GM23338 (cell line): Measurements from ENCODE around the gene MAP4K1. TPM values are rescaled to one million over a fixed set of nuclear protein-coding genes. Genes with fewer than 3 reads are reported as not detected.

ENCODE experiments used
- ATAC-seq: fragments of 200-7000 bp; cut with Tn5 transposase; 3 replicates; pipeline ENCODE4 v1.9.1; 2020
- DNase-seq: peaks from one replicate; pipeline ENCODE4 v3.0.0-alpha.2; 2015; ENCODE audit warnings: low spot score
- H2AFZ ChIP-seq: fragments of 200-600 bp; sonication (generic); 2 replicates; pipeline ENCODE4 v1.8.0; 2016; ENCODE audit warnings: antibody characterized with exemption, mild to moderate bottlenecking, moderate library complexity
- H3F3A ChIP-seq: fragments of 200-600 bp; sonication (generic); replicated peaks from 2 replicates; pipeline ENCODE4 v1.8.0; 2017; ENCODE audit warnings: antibody characterized with exemption, mixed run types, low read depth
- H3K27ac ChIP-seq: fragments of 200-600 bp; sonication (generic); 2 replicates; pipeline ENCODE4 v1.6.1; 2016; ENCODE audit warnings: low read depth
- H3K27me3 ChIP-seq: fragments of 200-600 bp; sonication (generic); 2 replicates; pipeline ENCODE4 v1.8.0; 2016; ENCODE audit warnings: mild to moderate bottlenecking, mixed run types, moderate library complexity; ENCODE audit not compliant: insufficient read depth
- H3K36me3 ChIP-seq: fragments of 200-600 bp; sonication (generic); 2 replicates; pipeline ENCODE4 v1.8.0; 2016; ENCODE audit warnings: mild to moderate bottlenecking; ENCODE audit not compliant: insufficient read depth
- H3K4me1 ChIP-seq: fragments of 200-600 bp; sonication (generic); 2 replicates; pipeline ENCODE4 v1.8.0; 2016; ENCODE audit warnings: mild to moderate bottlenecking, moderate library complexity; ENCODE audit not compliant: insufficient read depth
- H3K4me2 ChIP-seq: fragments of 200-600 bp; sonication (generic); 2 replicates; pipeline ENCODE4 v1.7.1; 2017; ENCODE audit warnings: mixed run types
- H3K4me3 ChIP-seq: fragments of 200-600 bp; sonication (generic); 2 replicates; pipeline ENCODE4 v1.6.1; 2016; ENCODE audit warnings: mixed run types
- H3K79me2 ChIP-seq: fragments of 200-600 bp; sonication (generic); replicated peaks from 2 replicates; pipeline ENCODE4 v1.8.0; 2017; ENCODE audit warnings: mild to moderate bottlenecking; ENCODE audit not compliant: insufficient read depth
- H3K9me2 ChIP-seq: fragments of 200-600 bp; sonication (generic); 2 replicates; pipeline ENCODE4 v1.8.0; 2017; ENCODE audit not compliant: insufficient read depth
- H4K20me1 ChIP-seq: fragments of 200-600 bp; sonication (generic); replicated peaks from 2 replicates; pipeline ENCODE4 v1.8.0; 2017; ENCODE audit warnings: mild to moderate bottlenecking; ENCODE audit not compliant: insufficient read depth
- H3K27ac Mint-ChIP-seq: 2 replicates; pipeline ENCODE4 v1.8.0; 2020; ENCODE audit warnings: inconsistent platforms, mild to moderate bottlenecking, moderate library complexity, mixed read lengths
- H3K27me3 Mint-ChIP-seq: 3 replicates; pipeline ENCODE4 v1.8.0; 2022; ENCODE audit warnings: low read depth, mild to moderate bottlenecking, moderate library complexity, mixed read lengths, inconsistent platforms; ENCODE audit not compliant: insufficient read depth, poor library complexity
- H3K36me3 Mint-ChIP-seq: 3 replicates; pipeline ENCODE4 v1.8.0; 2021; ENCODE audit warnings: low read depth, mild to moderate bottlenecking, inconsistent platforms, moderate library complexity, mixed read lengths
- H3K4me1 Mint-ChIP-seq: 3 replicates; pipeline ENCODE4 v1.8.0; 2020; ENCODE audit warnings: mild to moderate bottlenecking, inconsistent platforms, mixed read lengths
- H3K4me3 Mint-ChIP-seq: 3 replicates; pipeline ENCODE4 v1.8.0; 2021; ENCODE audit warnings: moderate library complexity, mild to moderate bottlenecking, inconsistent platforms, mixed read lengths
- H3K9me3 Mint-ChIP-seq: 3 replicates; pipeline ENCODE4 v1.8.0; 2020; ENCODE audit warnings: moderate library complexity, mild to moderate bottlenecking, inconsistent platforms, mixed read lengths
- EZH2phosphoT487 ChIP-seq: fragments of 200-600 bp; sonication (generic); IDR thresholded peaks from one replicate; pipeline ENCODE4 v1.8.1; 2018; ENCODE audit warnings: antibody characterized with exemption; ENCODE audit not compliant: unreplicated experiment
- STAT1 ChIP-seq: IDR thresholded peaks from one replicate; pipeline ENCODE4 v1.6.1; 2016; ENCODE audit warnings: antibody characterized with exemption; ENCODE audit not compliant: unreplicated experiment
- polyA plus RNA-seq: library from polyadenylated mRNA; unstranded; fragments of >200 nt; fragmentation: Nextera tagmentation; extraction: Ambion mirVana; gene quantifications from 2 replicates; pipeline ENCODE4 v1.2.1, GENCODE V29; 2016
- total RNA-seq: library from RNA; depleted of rRNA; stranded (reverse); fragments of >200 nt; shearing (Covaris generic); gene quantifications from 2 replicates; pipeline ENCODE4 v1.2.3, GENCODE V29; 2014
- TF ChIP-seq, protein P1 (sequence below): IDR thresholded peaks from 2 replicates; pipeline ENCODE4 v1.6.1; 2016; ENCODE audit warnings: antibody characterized with exemption
- TF ChIP-seq, protein P2 (sequence below): fragments of 250-450 bp; sonication (Bioruptor Pico); IDR thresholded peaks from 2 replicates; pipeline ENCODE4 v1.5.0; 2020; ENCODE audit warnings: mild to moderate bottlenecking, moderate library complexity

Gene MAP4K1
- total and polyA plus RNA-seq, 2 experiments from 2014 or later, result 7.7 to 44.6 TPM

DNA sequence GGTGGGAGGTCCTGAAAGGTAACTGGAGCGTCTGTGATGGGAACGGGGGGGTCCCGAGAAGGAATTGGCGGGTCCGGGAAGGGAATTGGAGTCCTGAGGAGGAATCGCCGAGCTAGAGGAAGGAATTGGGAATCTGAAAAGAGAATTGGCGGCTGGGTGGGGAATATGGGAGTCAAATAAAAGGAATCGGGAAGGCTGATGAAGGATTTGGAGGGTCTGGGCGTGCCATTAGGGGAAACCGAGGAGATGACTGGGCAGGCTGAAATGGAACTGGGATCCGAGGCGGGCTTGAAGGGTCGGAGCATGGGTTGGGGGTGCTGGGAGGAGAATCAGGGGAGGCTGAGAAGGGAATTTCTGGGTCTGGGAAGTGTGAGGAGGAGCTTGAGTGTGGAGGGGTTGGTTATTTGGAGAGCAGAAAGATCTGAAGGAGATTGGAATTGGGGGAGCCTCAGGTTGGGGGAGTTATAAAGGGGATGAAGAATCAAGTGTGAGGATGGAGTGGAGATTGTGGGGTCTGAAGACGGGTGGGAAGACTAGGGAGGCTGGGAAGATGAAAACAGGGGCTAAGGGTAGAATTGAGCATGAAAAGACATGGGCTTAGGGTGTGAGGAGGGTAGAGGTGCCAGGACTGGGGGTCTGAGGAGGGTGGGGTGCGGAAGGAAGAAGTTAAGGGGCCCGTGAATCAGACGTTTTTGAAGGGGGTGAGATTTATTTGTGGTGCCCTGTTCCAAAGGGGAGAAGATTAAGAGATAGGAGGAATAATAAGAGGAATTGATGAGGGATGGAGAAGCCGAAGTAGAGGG, 30.4 kb upstream of the MAP4K1 start:
- DNase-seq (no peak), ATAC-seq (peak; percentile 7)
- Mint-ChIP-seq H3K4me1 (peaks cover 53% of the 10 kb centered on the region), H3K36me3 (no peaks in the 10 kb centered on the region; the same call in 2 of the 3 replicates), H3K9me3 (0 out of 3 replicates have a peak, but pooled peaks cover 3% of the 10 kb centered on the region), H3K27me3 (peaks cover 30% of the 10 kb centered on the region), H3K4me3 (peak overlapping the region; percentile 91), H3K27ac (peak overlapping the region; percentile 95)
- Histone ChIP-seq H3K27ac (peak overlapping the region; percentile 84; the same call in 1 of the 2 replicates), H3K4me2 (peak overlapping the region; percentile 100), H3K4me3 (peak overlapping the region; percentile 99), H3K4me1 (peaks cover 42% of the 10 kb centered on the region), H3K9me2 (no peaks in the 10 kb centered on the region), H3F3A (peaks cover 8% of the 10 kb centered on the region), H3K27me3 (no peaks in the 10 kb centered on the region), H3K36me3 (no peaks in the 10 kb centered on the region), H2AFZ (no peak overlapping the region), H4K20me1 (peaks cover 38% of the 10 kb centered on the region), H3K79me2 (peaks cover 56% of the 10 kb centered on the region)
- TF ChIP-seq, protein P1, sequence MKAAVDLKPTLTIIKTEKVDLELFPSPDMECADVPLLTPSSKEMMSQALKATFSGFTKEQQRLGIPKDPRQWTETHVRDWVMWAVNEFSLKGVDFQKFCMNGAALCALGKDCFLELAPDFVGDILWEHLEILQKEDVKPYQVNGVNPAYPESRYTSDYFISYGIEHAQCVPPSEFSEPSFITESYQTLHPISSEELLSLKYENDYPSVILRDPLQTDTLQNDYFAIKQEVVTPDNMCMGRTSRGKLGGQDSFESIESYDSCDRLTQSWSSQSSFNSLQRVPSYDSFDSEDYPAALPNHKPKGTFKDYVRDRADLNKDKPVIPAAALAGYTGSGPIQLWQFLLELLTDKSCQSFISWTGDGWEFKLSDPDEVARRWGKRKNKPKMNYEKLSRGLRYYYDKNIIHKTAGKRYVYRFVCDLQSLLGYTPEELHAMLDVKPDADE, result no peak
- TF ChIP-seq, protein P2, sequence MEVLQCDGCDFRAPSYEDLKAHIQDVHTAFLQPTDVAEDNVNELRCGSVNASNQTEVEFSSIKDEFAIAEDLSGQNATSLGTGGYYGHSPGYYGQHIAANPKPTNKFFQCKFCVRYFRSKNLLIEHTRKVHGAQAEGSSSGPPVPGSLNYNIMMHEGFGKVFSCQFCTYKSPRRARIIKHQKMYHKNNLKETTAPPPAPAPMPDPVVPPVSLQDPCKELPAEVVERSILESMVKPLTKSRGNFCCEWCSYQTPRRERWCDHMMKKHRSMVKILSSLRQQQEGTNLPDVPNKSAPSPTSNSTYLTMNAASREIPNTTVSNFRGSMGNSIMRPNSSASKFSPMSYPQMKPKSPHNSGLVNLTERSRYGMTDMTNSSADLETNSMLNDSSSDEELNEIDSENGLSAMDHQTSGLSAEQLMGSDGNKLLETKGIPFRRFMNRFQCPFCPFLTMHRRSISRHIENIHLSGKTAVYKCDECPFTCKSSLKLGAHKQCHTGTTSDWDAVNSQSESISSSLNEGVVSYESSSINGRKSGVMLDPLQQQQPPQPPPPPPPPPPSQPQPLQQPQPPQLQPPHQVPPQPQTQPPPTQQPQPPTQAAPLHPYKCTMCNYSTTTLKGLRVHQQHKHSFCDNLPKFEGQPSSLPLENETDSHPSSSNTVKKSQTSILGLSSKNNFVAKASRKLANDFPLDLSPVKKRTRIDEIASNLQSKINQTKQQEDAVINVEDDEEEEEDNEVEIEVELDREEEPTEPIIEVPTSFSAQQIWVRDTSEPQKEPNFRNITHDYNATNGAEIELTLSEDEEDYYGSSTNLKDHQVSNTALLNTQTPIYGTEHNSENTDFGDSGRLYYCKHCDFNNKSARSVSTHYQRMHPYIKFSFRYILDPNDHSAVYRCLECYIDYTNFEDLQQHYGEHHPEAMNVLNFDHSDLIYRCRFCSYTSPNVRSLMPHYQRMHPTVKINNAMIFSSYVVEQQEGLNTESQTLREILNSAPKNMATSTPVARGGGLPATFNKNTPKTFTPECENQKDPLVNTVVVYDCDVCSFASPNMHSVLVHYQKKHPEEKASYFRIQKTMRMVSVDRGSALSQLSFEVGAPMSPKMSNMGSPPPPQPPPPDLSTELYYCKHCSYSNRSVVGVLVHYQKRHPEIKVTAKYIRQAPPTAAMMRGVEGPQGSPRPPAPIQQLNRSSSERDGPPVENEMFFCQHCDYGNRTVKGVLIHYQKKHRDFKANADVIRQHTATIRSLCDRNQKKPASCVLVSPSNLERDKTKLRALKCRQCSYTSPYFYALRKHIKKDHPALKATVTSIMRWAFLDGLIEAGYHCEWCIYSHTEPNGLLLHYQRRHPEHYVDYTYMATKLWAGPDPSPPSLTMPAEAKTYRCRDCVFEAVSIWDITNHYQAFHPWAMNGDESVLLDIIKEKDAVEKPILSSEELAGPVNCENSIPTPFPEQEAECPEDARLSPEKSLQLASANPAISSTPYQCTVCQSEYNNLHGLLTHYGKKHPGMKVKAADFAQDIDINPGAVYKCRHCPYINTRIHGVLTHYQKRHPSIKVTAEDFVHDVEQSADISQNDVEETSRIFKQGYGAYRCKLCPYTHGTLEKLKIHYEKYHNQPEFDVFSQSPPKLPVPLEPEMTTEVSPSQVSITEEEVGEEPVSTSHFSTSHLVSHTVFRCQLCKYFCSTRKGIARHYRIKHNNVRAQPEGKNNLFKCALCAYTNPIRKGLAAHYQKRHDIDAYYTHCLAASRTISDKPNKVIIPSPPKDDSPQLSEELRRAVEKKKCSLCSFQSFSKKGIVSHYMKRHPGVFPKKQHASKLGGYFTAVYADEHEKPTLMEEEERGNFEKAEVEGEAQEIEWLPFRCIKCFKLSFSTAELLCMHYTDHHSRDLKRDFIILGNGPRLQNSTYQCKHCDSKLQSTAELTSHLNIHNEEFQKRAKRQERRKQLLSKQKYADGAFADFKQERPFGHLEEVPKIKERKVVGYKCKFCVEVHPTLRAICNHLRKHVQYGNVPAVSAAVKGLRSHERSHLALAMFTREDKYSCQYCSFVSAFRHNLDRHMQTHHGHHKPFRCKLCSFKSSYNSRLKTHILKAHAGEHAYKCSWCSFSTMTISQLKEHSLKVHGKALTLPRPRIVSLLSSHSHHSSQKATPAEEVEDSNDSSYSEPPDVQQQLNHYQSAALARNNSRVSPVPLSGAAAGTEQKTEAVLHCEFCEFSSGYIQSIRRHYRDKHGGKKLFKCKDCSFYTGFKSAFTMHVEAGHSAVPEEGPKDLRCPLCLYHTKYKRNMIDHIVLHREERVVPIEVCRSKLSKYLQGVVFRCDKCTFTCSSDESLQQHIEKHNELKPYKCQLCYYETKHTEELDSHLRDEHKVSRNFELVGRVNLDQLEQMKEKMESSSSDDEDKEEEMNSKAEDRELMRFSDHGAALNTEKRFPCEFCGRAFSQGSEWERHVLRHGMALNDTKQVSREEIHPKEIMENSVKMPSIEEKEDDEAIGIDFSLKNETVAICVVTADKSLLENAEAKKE (CRISPR knock-in tag), result no peak
- no peak for TF ChIP-seq STAT1
- no peak for TF ChIP-seq EZH2phosphoT487
